GM19025 (cell line): ENCODE data around the gene GIPC3.

Experiments used
- ATAC-seq: cut with Tn5 transposase; IDR thresholded peaks from one replicate; pipeline ENCODE4 v1.9.1; 2021; ENCODE audit warnings: mild to moderate bottlenecking, low read depth, moderate library complexity; ENCODE audit not compliant: unreplicated experiment

Gene GIPC3

DNA sequence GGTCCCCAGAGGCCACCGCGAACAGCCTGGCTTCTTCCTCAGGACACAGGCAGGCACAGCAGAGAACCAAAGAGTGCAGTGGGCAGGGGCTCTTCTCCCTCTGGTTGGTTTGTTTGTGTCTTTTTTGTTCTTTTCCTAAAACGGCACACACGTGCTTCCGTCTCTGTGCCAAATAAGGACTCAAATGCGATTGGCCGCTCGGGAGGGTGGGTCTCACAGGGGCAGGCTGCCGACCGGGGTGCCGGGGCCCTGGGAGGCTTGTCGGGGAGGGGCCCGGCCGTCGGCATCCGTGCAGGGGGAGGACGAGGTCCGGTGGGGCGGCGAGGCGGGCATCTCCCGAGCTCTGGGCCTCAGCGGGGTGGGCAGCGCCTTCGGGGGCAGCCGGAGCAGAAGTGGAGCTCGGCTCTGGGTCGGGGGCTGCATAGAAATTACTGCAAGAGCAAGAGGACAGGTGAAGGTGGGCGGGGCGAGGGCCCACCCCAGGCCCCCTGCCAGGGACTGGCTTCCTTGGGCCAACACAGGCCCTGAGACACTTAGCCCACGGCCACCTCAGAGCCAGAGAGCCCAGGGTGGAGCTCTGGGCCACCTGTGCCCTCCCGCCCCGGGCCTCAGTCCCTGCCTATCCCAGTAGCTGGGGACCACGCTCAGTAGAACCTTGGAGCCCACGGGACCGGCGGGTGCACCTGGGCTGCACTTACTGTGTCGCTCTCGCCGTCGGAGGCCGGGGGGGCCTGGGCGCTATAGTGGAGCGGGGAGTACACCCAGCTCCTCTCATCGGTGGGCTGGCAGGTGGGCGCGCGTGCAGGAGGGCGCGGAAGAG is 47.7 kb downstream of the GIPC3 start:
- no peak for ATAC-seq

DNA sequence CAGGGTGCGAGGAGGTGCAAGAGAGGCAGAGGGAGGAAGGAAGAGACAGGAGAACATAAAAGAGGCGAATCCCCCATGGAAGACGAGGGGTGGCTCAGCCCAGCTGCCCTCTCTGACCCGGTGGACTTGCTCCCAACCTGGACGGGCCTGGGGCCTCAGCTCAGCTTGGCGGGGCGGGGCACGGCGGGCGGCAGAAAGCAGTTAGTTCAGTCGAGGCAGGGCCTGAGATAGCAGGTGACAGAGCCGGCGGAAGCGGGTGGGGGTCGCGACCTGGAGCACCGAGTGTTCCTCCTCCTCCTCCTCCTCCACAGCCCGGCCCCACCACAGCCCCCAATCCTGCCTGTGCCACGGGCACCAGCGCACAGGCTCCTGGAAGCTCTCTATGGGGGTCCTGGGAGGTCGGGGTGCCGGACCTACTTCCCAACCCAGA is 48.3 kb downstream of the GIPC3 start:
- no peak for ATAC-seq

DNA sequence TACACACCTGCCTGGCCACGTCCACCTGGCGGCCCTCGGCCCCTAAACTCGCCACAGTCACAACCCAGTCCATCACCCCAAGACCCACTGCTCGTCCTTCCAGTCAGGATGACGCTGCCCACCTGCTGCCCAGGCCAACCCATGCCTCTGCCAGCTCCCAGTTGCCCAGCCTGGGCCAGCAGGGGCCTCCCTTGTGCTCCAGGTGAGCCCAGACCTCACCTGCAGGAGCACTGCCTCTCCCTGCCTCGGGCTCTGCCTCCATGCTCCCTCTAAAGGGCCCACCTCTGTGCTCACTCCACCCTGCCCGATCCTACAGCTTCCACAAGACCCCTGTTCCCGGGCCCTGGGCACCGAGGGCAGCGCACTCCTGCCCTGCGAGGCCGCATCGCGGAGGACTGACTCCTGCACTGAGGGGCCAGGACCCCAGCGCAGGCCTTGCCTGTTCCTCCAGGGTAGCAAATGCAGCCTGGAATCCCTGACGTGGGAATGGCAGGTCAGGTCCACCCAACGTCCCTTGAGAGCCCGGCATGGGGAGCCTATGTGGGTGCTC is 49.3 kb downstream of the GIPC3 start:
- no peak for ATAC-seq

DNA sequence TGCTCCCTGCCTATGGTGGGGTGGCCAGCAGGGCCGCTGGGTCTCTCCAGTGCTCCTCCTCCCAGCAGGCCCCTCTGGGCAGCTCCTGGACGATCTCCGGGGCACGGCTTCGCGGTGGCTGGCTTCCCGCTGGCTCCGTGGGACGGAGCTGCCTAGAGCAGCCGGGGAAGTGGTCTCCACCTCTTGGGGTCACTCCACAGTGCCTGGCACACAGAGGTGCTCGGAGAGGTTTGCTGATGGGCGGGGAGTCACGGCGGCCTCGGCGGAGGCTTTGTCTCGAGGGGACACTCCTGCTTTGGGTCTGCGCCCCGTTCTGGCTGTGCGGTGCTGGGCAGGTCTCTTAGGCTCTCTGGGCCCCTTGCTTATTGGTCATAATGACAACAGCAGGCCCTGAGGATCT is 51.2 kb downstream of the GIPC3 start:
- ATAC-seq: no peak

DNA sequence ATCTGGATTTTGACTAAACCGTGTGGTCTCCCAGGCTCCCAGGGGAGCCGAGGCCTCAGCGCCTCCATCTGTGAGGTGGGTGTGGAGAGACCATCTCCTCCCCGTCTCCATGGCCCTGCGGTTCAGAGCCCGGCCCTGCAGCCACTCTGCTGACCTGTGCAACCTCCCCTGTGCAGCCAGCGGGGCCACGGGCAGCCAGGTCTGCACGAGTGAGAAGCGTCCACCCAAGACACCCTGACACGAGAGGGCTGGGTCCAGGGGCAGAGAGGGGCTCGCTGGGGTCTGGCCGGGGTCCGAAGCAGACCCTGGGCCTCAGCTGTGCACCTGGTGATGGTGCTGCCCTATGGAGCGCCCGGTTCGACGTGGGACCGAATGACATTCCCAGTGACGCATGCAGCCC is 51.7 kb downstream of the GIPC3 start:
- no peak for ATAC-seq

DNA sequence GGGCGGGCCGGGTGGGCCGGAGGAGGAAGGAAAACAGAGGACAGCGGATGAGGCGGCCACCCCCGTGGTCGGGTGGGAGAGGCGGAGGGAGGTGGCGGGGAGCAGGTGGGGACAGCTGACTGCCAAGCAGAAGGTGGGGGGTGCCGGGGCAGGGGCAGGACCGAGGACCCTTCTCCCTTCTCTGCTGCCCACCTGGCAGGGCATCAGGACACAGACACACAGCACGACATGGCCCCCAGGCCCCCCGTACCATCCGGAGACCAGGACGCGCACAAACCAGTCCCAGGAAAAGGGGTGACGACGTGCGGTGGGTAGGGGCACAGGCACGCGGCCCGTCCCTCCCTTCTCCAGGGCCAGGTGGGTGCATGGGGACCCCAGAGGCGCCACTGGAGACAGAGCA is 52.3 kb downstream of the GIPC3 start:
- ATAC-seq: no peak

DNA sequence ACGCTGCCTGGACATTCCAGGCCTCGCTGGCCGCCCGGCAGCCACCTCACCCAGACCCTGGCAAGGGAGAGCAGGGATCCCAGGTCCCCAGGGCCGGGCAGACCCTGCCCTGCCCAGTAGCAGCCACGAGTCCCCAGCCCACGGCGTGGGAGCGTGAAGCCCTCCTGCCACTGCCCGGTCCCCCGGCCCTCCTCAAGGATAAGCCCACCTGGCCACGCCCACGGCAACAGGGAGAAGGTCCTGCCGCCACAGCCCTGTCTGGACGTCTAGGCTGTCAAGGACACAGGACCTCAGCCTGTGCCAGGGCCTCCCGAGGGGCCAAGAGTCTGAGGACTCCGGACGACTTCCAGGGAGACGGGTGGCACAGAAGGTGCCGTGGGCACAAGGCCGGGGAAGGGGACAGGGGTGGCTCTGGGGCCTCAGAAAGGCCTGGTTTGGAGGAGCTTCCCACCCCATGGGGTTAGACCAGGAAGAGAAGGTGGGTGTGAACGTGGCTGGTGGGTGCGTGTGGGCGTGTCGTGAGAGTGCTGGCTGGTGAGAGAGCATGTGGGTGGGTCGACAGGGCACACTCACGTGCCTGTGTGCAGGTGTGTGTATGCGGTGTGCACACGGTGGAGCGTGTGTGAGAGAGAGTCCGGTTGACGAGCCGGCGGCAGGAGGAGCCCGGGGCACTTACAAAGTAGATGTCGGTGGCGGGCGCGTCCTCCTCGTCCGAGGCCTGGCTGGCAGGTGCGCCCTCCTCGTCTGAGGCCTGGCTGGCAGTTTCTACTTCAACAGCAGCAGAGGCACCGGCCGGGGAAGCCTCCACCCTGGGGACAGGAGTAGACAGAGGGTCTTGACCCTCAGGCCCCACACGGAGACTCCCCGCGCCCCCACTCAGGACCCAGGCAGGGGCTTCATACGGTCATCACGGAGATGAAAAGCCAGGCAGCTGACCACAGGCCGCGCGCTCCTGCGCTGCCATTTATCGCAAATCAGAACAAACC is 53.2 kb downstream of the GIPC3 start:
- no peak for ATAC-seq

DNA sequence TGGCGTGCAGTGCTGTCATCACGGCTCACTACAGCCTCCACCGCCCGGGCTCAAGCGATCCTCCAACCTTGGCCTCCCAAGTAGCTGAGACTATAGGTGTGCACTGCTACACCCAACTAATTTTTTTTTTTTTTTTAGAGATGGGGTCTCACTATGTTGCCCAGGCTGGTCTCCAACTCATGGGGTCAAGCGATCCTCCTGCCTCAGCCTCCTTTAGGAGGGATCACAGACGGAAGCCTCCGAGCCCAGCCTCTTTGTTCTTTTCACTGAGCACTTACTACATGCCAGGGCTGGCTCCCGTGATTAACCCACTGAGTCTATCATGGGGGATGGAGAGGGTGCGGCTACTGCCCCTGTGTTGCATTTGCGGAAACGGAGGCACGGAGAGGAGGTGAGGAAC is 54.2 kb downstream of the GIPC3 start:
- ATAC-seq: no peak

DNA sequence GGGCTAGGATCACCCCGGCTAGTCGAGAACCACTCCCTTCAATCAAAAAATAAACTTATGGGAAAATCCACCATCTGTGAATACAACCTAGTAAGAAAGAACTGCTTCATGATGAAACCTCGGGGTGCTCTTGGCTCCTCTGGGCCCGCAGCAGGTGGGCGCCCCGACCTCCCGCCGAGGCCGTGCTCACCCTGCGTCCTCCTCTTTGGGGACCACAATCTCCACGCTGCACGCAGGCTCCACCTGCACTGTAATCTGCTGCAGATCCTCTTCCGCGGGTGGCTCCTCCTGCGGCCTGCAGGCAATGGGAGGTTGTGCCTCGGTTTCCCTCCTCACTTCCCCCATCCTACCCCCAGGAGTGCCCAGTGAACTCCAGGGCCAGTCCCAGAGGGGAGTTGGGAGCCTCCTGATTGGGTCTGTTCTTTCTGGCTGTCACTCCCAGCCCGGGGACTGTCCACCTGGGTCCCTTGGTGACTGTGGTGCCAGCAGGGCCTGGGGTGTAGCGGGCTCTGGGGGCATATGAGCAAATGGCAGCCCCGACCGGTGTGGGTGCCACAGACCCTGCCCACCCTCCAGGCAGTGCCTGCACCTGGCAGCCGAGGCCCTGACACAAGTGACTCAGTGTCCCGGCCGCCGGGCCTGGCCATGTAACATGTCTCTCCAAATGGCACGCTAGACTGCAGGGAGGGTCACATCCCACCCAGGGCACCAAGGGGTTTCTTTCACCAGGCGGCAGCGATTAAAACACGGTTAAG is 56.4 kb downstream of the GIPC3 start:
- no peak for ATAC-seq

DNA sequence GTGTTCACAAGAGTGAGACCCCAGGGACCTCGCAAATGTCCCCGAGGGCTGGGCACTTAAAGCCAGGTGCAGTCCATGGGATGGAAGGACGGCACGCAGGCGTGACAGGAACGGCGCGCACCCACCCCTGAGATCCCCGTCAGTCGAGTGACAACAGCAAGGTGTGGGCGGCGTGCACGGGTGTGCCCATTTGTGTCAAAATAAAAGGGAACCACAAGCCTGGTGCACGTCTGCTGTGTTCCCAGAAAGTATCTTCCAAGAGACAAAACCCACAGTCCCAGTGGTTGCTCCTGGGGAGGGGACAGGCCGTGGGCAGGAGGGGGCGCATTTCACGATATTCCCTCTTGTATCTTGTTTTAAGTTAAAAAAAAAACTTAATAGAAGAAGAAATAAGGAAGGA is 57.0 kb downstream of the GIPC3 start:
- ATAC-seq: no peak
